Stimulated activated naive CD8-positive, alpha-beta T cell treated with anti-CD3 and anti-CD28 coated beads, Interleukin-15, amount 100 ng/mL, for 72 hours (primary cell): ENCODE data around the gene SGCB.

Source experiments
- ATAC-seq: fragments of 150-1000 bp; cut with Tn5 transposase; 2 replicates; pipeline ENCODE4 v1.10.0; 2021; ENCODE audit warnings: mild to moderate bottlenecking, moderate library complexity
- DNase-seq, 2 donors: peaks; one replicate each; pipeline ENCODE4 v3.0.0; 2021 to 2022
- H3K27ac Mint-ChIP-seq, 2 donors: one replicate each; pipeline ENCODE4 v1.8.0; 2022; ENCODE audit warnings: mild to moderate bottlenecking in 2 of 2, mixed read lengths in 2 of 2, moderate library complexity in 2 of 2
- H3K27me3 Mint-ChIP-seq: one replicate; pipeline ENCODE4 v1.8.0; 2022; ENCODE audit warnings: mixed read lengths
- H3K4me1 Mint-ChIP-seq: one replicate; pipeline ENCODE4 v1.8.0; 2022; ENCODE audit warnings: mild to moderate bottlenecking, mixed read lengths
- H3K4me3 Mint-ChIP-seq, 2 donors: one replicate each; pipeline ENCODE4 v1.8.0; 2022; ENCODE audit warnings: mild to moderate bottlenecking in 2 of 2, mixed read lengths in 2 of 2, moderate library complexity in 1 of 2
- H3K9me3 Mint-ChIP-seq, 2 donors: one replicate each; pipeline ENCODE4 v1.8.0; 2022; ENCODE audit warnings: mixed read lengths in 2 of 2

Gene SGCB

GRCh38 chr4:52045028-52045427 lies 6.9 kb upstream of the SGCB start:
- Mint-ChIP-seq H3K27ac (no peak overlapping the region), H3K27me3 (peaks cover 77% of the 10 kb centered on the region)

GRCh38 chr4:52037689-52038102 lies 403 bp downstream of the SGCB start:
- Mint-ChIP-seq H3K27ac (peak overlapping the region in 1 of 2 donors; percentile 94), H3K9me3 (no peaks in the 10 kb centered on the region), H3K4me1 (peaks cover 23% of the 10 kb centered on the region), H3K27me3 (peaks cover 29% of the 10 kb centered on the region), H3K4me3 (peak overlapping the region; percentile 78 to 92)
- ATAC-seq (peak; percentile 75), DNase-seq (peak; percentile 34 to 36)

More at GRCh38 chr4:52045028-52045427, 6.9 kb upstream of the SGCB start:
- DNase-seq = no peak
- H3K4me3 Mint-ChIP-seq = no peak overlapping the region
- H3K4me1 Mint-ChIP-seq = no peaks in the 10 kb centered on the region
- H3K9me3 Mint-ChIP-seq = no peaks in the 10 kb centered on the region
- ATAC-seq = no peak

- H3K27me3 Mint-ChIP-seq = peaks cover 22% of the 10 kb centered on the region
- H3K27ac Mint-ChIP-seq = peak overlapping the region; percentile 4 to 94
- DNase-seq = no peak
- H3K9me3 Mint-ChIP-seq = no peaks in the 10 kb centered on the region
- H3K4me1 Mint-ChIP-seq = peaks cover 23% of the 10 kb centered on the region
- no peak for ATAC-seq
- H3K4me3 Mint-ChIP-seq = peak overlapping the region; percentile 78 to 92
Observed at GRCh38 chr4:52036886-52037530, 1.1 kb downstream of the SGCB start.

- ATAC-seq (no peak), DNase-seq (no peak)
- H3K4me1 Mint-ChIP-seq = peaks cover 23% of the 10 kb centered on the region
- H3K27me3 Mint-ChIP-seq = peaks cover 11% of the 10 kb centered on the region
- H3K27ac Mint-ChIP-seq = no peak overlapping the region
- H3K4me3 Mint-ChIP-seq = no peak overlapping the region
- no peaks in the 10 kb centered on the region for H3K9me3 Mint-ChIP-seq
Observed at GRCh38 chr4:52035190-52035589, 2.9 kb downstream of the SGCB start.

GRCh38 chr4:52032005-52032404 lies 6.1 kb downstream of the SGCB start:
- Mint-ChIP-seq H3K4me1 (peaks cover 12% of the 10 kb centered on the region), H3K9me3 (no peaks in the 10 kb centered on the region), H3K4me3 (no peak overlapping the region), H3K27me3 (no peaks in the 10 kb centered on the region), H3K27ac (peak overlapping the region in 1 of 2 donors; percentile 4)
- ATAC-seq (no peak), DNase-seq (no peak)

- DNase-seq = no peak
- Mint-ChIP-seq H3K9me3 (no peaks in the 10 kb centered on the region), H3K4me1 (no peaks in the 10 kb centered on the region), H3K4me3 (no peak overlapping the region), H3K27me3 (no peaks in the 10 kb centered on the region), H3K27ac (no peak overlapping the region)
- no peak for ATAC-seq
Observed at GRCh38 chr4:52028970-52029369, 9.1 kb downstream of the SGCB start.

GRCh38 chr4:52019936-52020657 lies 18.0 kb downstream of the SGCB start, which contains the start of gene LRRC66:
LRRC66 (minus strand) TSS chr4:52020363; CDS start chr4:52017613, 2,750 bp downstream.
- Mint-ChIP-seq H3K4me3 (no peak within 1 kb of the TSS), H3K27ac (peak within 1 kb of the TSS in 1 of 2 donors; percentile 47), H3K4me1 (no peaks in the 10 kb centered on the region), H3K27me3 (no peaks in the 10 kb centered on the region), H3K9me3 (no peaks in the 10 kb centered on the region)
- ATAC-seq = no peak
- no peak for DNase-seq

GRCh38 chr4:52017814-52018213 lies 20.3 kb downstream of the SGCB start:
- no peak overlapping the region for H3K4me3 Mint-ChIP-seq
- H3K27me3 Mint-ChIP-seq = no peaks in the 10 kb centered on the region
- DNase-seq (no peak), ATAC-seq (no peak)
- no peaks in the 10 kb centered on the region for H3K9me3 Mint-ChIP-seq
- no peak overlapping the region for H3K27ac Mint-ChIP-seq
- H3K4me1 Mint-ChIP-seq = no peaks in the 10 kb centered on the region

- Mint-ChIP-seq H3K4me1 (no peaks in the 10 kb centered on the region), H3K27me3 (no peaks in the 10 kb centered on the region), H3K4me3 (no peak overlapping the region), H3K27ac (no peak overlapping the region), H3K9me3 (no peaks in the 10 kb centered on the region)
- ATAC-seq = no peak
- no peak for DNase-seq
Observed at GRCh38 chr4:52016981-52017380, 21.1 kb downstream of the SGCB start.

- ATAC-seq = no peak
- DNase-seq = no peak
- Mint-ChIP-seq H3K9me3 (no peaks in the 10 kb centered on the region), H3K27me3 (no peaks in the 10 kb centered on the region), H3K27ac (no peak overlapping the region), H3K4me1 (no peaks in the 10 kb centered on the region), H3K4me3 (no peak overlapping the region)
Observed at GRCh38 chr4:52015366-52015765, 22.7 kb downstream of the SGCB start.

GRCh38 chr4:52014903-52015302 lies 23.2 kb downstream of the SGCB start:
- Mint-ChIP-seq H3K27me3 (no peaks in the 10 kb centered on the region), H3K4me3 (no peak overlapping the region), H3K27ac (no peak overlapping the region), H3K9me3 (no peaks in the 10 kb centered on the region), H3K4me1 (no peaks in the 10 kb centered on the region)
- no peak for DNase-seq
- ATAC-seq = no peak

GRCh38 chr4:52012651-52013050 lies 25.4 kb downstream of the SGCB start:
- DNase-seq (no peak), ATAC-seq (no peak)
- H3K27ac Mint-ChIP-seq = no peak overlapping the region
- no peak overlapping the region for H3K4me3 Mint-ChIP-seq
- H3K27me3 Mint-ChIP-seq = no peaks in the 10 kb centered on the region
- H3K4me1 Mint-ChIP-seq = no peaks in the 10 kb centered on the region
- no peaks in the 10 kb centered on the region for H3K9me3 Mint-ChIP-seq

- DNase-seq (no peak), ATAC-seq (no peak)
- Mint-ChIP-seq H3K4me3 (no peak overlapping the region), H3K27me3 (no peaks in the 10 kb centered on the region), H3K9me3 (no peaks in the 10 kb centered on the region), H3K27ac (no peak overlapping the region), H3K4me1 (no peaks in the 10 kb centered on the region)
Observed at GRCh38 chr4:52010986-52011385, 27.1 kb downstream of the SGCB start.

GRCh38 chr4:52006887-52007286 lies 31.2 kb downstream of the SGCB start:
- ATAC-seq (no peak), DNase-seq (no peak)
- Mint-ChIP-seq H3K4me3 (no peak overlapping the region), H3K27ac (no peak overlapping the region), H3K27me3 (no peaks in the 10 kb centered on the region), H3K4me1 (no peaks in the 10 kb centered on the region), H3K9me3 (no peaks in the 10 kb centered on the region)

- ATAC-seq = no peak
- Mint-ChIP-seq H3K4me1 (no peaks in the 10 kb centered on the region), H3K9me3 (no peaks in the 10 kb centered on the region), H3K27ac (no peak overlapping the region), H3K27me3 (no peaks in the 10 kb centered on the region), H3K4me3 (no peak overlapping the region)
- no peak for DNase-seq
Observed at GRCh38 chr4:52005604-52006273, 32.4 kb downstream of the SGCB start.

GRCh38 chr4:52004414-52004813 lies 33.7 kb downstream of the SGCB start:
- Mint-ChIP-seq H3K27me3 (no peaks in the 10 kb centered on the region), H3K4me3 (no peak overlapping the region), H3K4me1 (no peaks in the 10 kb centered on the region), H3K9me3 (no peaks in the 10 kb centered on the region), H3K27ac (peak overlapping the region in 1 of 2 donors; percentile 7)
- no peak for DNase-seq
- no peak for ATAC-seq
